ENCODE results near the gene COX7A1. TPM values are rescaled to one million over a fixed set of nuclear protein-coding genes. Genes with fewer than 3 reads are reported as not detected.

The COX7A1 gene
- polyA plus RNA-seq, 1 donor (not counting 4 experiments of a cell fraction or from before 2014, with no cell fraction given), result 2.6 TPM

DNA sequence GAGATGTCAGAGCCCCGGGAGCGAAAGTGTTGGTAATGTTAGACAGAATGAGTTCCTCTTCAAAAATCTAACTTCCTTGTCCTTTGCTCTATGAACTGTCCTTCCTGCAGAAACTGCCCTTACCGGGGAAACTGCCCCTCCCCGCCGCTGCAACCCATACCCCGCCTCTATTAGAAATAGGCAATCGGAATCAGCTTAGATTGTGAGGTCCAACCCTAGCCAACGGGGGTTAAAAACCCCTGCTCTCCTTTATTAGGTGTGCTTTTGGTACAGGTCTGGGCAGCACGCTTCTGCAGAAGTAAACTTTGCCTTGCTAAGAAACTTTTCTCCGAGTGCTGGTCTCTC is 23.9 kb downstream of the COX7A1 start:
- Histone ChIP-seq H3K4me3 (ENCODE audit: control insufficient read depth in 2 of 3, extremely low read depth in 1 of 3, insufficient read depth in 2 of 3, low read depth in 1 of 3, low read length in 3 of 3) (peak overlapping the region; percentile 12 to 58 (median 34)), H4K20me1 (ENCODE audit: control insufficient read depth, extremely low read depth, insufficient read depth, low read length) (no peaks in the 10 kb centered on the region), H2AFZ (ENCODE audit: control insufficient read depth, low read length) (peak overlapping the region; percentile 58), H3K27me3 (ENCODE audit: control insufficient read depth, extremely low read depth, insufficient read depth, low read length) (no peaks in the 10 kb centered on the region), H3K27ac (ENCODE audit: control insufficient read depth, insufficient read depth, low read length) (peak overlapping the region; percentile 47), H3K9me1 (ENCODE audit: control insufficient read depth, extremely low read depth, insufficient read depth, low read length) (no peaks in the 10 kb centered on the region), H3K9ac (ENCODE audit: control insufficient read depth, extremely low read depth, insufficient read depth, low read length) (peak overlapping the region; percentile 48), H3K79me2 (ENCODE audit: control insufficient read depth, insufficient read depth, low read length) (no peaks in the 10 kb centered on the region), H3K36me3 (ENCODE audit: control insufficient read depth in 2 of 2, extremely low read depth in 1 of 2, insufficient read depth in 2 of 2, low read length in 2 of 2) (peaks cover 9 to 11% of the 10 kb centered on the region in 2 experiments), H3K4me2 (ENCODE audit: control insufficient read depth, extremely low read depth, insufficient read depth, low read depth, low read length) (peak overlapping the region; percentile 86), H3K4me1 (ENCODE audit: control insufficient read depth, extremely low read depth, insufficient read depth, low read length) (peaks cover 16% of the 10 kb centered on the region), H3K9me3 (ENCODE audit: control insufficient read depth, low read depth, low read length) (no peaks in the 10 kb centered on the region)
- no peak for DNase-seq (ENCODE audit: low read depth, low spot score)
- dilution Hi-C loops (cut with MboI; ENCODE audit: extremely low pct_ligation_motif_present, low sequenced_read_pairs), result no loop called here
- FAIRE-seq, result no peak
- TF ChIP-seq, protein P1, sequence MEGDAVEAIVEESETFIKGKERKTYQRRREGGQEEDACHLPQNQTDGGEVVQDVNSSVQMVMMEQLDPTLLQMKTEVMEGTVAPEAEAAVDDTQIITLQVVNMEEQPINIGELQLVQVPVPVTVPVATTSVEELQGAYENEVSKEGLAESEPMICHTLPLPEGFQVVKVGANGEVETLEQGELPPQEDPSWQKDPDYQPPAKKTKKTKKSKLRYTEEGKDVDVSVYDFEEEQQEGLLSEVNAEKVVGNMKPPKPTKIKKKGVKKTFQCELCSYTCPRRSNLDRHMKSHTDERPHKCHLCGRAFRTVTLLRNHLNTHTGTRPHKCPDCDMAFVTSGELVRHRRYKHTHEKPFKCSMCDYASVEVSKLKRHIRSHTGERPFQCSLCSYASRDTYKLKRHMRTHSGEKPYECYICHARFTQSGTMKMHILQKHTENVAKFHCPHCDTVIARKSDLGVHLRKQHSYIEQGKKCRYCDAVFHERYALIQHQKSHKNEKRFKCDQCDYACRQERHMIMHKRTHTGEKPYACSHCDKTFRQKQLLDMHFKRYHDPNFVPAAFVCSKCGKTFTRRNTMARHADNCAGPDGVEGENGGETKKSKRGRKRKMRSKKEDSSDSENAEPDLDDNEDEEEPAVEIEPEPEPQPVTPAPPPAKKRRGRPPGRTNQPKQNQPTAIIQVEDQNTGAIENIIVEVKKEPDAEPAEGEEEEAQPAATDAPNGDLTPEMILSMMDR (optimal IDR thresholded peaks at IDR 0.05 in 1 of 3, IDR thresholded peaks at IDR 0.05 in 1 of 3, conservative IDR thresholded peaks at IDR 0.05 in 1 of 3; ENCODE audit: extremely low read depth in 1 of 3, insufficient read depth in 2 of 3, low read length in 3 of 3), result no peak
- no peak for TF ChIP-seq EZH2 (IDR thresholded peaks at IDR 0.05; ENCODE audit: low read length)

DNA sequence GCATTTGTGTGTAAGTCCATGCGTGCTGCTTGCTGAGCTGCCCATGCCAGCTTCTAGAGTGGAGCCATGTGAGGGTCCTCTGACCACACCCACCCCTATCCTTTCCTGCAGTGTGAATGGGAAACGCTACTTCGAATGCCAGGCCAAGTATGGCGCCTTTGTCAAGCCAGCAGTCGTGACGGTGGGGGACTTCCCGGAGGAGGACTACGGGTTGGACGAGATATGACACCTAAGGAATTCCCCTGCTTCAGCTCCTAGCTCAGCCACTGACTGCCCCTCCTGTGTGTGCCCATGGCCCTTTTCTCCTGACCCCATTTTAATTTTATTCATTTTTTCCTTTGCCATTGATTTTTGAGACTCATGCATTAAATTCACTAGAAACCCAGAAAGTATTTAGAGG is 26.7 kb downstream of the COX7A1 start:
- H3K9me1 ChIP-seq (ENCODE audit: control insufficient read depth, extremely low read depth, insufficient read depth, low read length), result no peaks in the 10 kb centered on the region
- H3K4me2 ChIP-seq (ENCODE audit: control insufficient read depth, extremely low read depth, insufficient read depth, low read depth, low read length), result no peak overlapping the region
- H3K79me2 ChIP-seq (ENCODE audit: control insufficient read depth, insufficient read depth, low read length), result no peaks in the 10 kb centered on the region
- no peak overlapping the region for H2AFZ ChIP-seq (ENCODE audit: control insufficient read depth, low read length)
- no peaks in the 10 kb centered on the region for H4K20me1 ChIP-seq (ENCODE audit: control insufficient read depth, extremely low read depth, insufficient read depth, low read length)
- H3K9me3 ChIP-seq (ENCODE audit: control insufficient read depth, low read depth, low read length), result no peaks in the 10 kb centered on the region
- peaks cover 3% of the 10 kb centered on the region for H3K4me1 ChIP-seq (ENCODE audit: control insufficient read depth, extremely low read depth, insufficient read depth, low read length)
- FAIRE-seq (no peak), DNase-seq (ENCODE audit: low read depth, low spot score) (no peak)
- peaks cover 11 to 19% of the 10 kb centered on the region in 2 experiments for H3K36me3 ChIP-seq (ENCODE audit: control insufficient read depth in 2 of 2, extremely low read depth in 1 of 2, insufficient read depth in 2 of 2, low read length in 2 of 2)
- no peaks in the 10 kb centered on the region for H3K27me3 ChIP-seq (ENCODE audit: control insufficient read depth, extremely low read depth, insufficient read depth, low read length)
- no peak overlapping the region for H3K4me3 ChIP-seq (ENCODE audit: control insufficient read depth in 2 of 3, extremely low read depth in 1 of 3, insufficient read depth in 2 of 3, low read depth in 1 of 3, low read length in 3 of 3)
- no peak overlapping the region for H3K27ac ChIP-seq (ENCODE audit: control insufficient read depth, insufficient read depth, low read length)
- H3K9ac ChIP-seq (ENCODE audit: control insufficient read depth, extremely low read depth, insufficient read depth, low read length), result no peak overlapping the region
- TF ChIP-seq, protein P1 (optimal IDR thresholded peaks at IDR 0.05 in 1 of 3, IDR thresholded peaks at IDR 0.05 in 1 of 3, conservative IDR thresholded peaks at IDR 0.05 in 1 of 3; ENCODE audit: extremely low read depth in 1 of 3, insufficient read depth in 2 of 3, low read length in 3 of 3), result no peak
- no peak for TF ChIP-seq EZH2 (IDR thresholded peaks at IDR 0.05; ENCODE audit: low read length)
- dilution Hi-C loops (cut with MboI; ENCODE audit: extremely low pct_ligation_motif_present, low sequenced_read_pairs), result no loop called here
